Measurements from ENCODE around the gene PIK3C2A. TPM values are rescaled to one million over a fixed set of nuclear protein-coding genes. Genes with fewer than 3 reads are reported as not detected.
A peak's percentile ranks its signal among the peaks of the same experiment; 100 is the strongest.

PIK3C2A gene
- total and polyA plus RNA-seq, 8 donors: 6.6 to 114 (median 35.9) TPM

GRCh38 chr11:17197431-17197898, 10.3 kb downstream of the PIK3C2A start:
- Histone ChIP-seq H3K4me3 (no peak overlapping the region), H3K27ac (peak overlapping the region in 1 of 5 donors; percentile 31), H3K36me3 (peaks cover 6 to 24% (median 22%) of the 10 kb centered on the region in 4 donors), H3K27me3 (no peaks in the 10 kb centered on the region), H3K4me1 (peaks cover 0 to 48% (median 20%) of the 10 kb centered on the region in 4 donors), H3K9me3 (no peaks in the 10 kb centered on the region)
- peak in 1 of 2 donors; percentile 26 for DNase-seq
- TF ChIP-seq POLR2A (IDR thresholded peaks at IDR 0.05): no peak
- no peak for TF ChIP-seq EP300 (IDR thresholded peaks at IDR 0.05)
- intact Hi-C loops (cut with DNase I; ENCODE audit: low total_unique reads): no loop called here

GRCh38 chr11:17188675-17189074, 19.1 kb downstream of the PIK3C2A start:
- no peak for DNase-seq
- 70 to 89% (median 73%) methylated on average over 2 of the region's 2 CpGs for WGBS, 5 donors
- Histone ChIP-seq H3K27me3 (no peaks in the 10 kb centered on the region), H3K36me3 (peaks cover 0 to 35% (median 30%) of the 10 kb centered on the region in 4 donors), H3K27ac (no peak overlapping the region), H3K9me3 (no peaks in the 10 kb centered on the region), H3K4me3 (no peak overlapping the region), H3K4me1 (peaks cover 0 to 20% (median 2%) of the 10 kb centered on the region in 4 donors)
- intact Hi-C loops (cut with DNase I; ENCODE audit: low total_unique reads): no loop called here
- TF ChIP-seq POLR2A (IDR thresholded peaks at IDR 0.05) (no peak), POLR2AphosphoS5 (IDR thresholded peaks at IDR 0.05) (no peak)

DNA sequence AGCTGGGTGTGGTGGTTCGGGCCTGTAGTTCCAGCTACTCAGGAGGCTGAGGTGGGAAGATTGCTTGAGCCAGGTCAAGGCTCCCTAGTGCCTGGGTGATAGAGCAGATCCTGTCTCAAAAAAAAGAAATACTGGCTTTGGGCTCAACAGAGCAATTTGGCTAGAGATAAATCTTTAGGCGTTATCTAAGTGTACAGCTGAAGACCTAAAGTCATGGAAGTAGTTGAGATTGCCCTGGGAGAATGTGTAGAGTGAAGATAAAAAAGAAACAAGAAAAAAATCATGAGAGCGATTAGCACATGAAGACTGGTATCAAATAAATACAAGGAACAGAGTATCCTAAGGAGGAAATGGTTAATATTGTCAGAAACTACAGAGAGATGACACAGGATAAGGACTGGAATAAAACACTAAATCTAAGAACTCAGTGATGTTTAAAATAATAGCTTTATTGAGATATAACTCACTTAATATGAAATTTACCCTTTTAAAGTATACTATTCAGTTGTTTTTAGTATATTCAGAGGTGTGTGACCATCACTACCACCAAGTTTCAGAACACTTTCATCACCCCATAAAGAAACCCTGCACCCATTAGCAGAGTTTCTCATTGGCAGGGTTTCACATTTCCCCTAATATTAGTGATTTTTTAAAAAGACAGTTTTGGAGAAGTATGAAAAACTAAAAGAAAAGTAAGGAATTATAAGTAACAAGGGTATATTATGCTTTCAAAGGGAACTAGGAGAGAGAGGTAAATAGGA, 20.7 kb downstream of the PIK3C2A start:
- WGBS, 5 donors: 88 to 93% (median 91%) methylated on average over 3 of the region's 3 CpGs
- no peaks in the 10 kb centered on the region for H3K9me3 ChIP-seq
- H3K4me3 ChIP-seq: no peak overlapping the region
- H3K27ac ChIP-seq: no peak overlapping the region
- no peak for DNase-seq
- TF ChIP-seq POLR2A (IDR thresholded peaks at IDR 0.05): no peak
- TF ChIP-seq EP300 (IDR thresholded peaks at IDR 0.05): no peak
- no peak for TF ChIP-seq POLR2AphosphoS5 (IDR thresholded peaks at IDR 0.05)
- TF ChIP-seq, protein P1, sequence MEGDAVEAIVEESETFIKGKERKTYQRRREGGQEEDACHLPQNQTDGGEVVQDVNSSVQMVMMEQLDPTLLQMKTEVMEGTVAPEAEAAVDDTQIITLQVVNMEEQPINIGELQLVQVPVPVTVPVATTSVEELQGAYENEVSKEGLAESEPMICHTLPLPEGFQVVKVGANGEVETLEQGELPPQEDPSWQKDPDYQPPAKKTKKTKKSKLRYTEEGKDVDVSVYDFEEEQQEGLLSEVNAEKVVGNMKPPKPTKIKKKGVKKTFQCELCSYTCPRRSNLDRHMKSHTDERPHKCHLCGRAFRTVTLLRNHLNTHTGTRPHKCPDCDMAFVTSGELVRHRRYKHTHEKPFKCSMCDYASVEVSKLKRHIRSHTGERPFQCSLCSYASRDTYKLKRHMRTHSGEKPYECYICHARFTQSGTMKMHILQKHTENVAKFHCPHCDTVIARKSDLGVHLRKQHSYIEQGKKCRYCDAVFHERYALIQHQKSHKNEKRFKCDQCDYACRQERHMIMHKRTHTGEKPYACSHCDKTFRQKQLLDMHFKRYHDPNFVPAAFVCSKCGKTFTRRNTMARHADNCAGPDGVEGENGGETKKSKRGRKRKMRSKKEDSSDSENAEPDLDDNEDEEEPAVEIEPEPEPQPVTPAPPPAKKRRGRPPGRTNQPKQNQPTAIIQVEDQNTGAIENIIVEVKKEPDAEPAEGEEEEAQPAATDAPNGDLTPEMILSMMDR (IDR thresholded peaks at IDR 0.05): no peak
- H3K4me1 ChIP-seq: peaks cover 0 to 20% (median 2%) of the 10 kb centered on the region in 4 donors
- intact Hi-C loops (cut with DNase I; ENCODE audit: low total_unique reads): no loop called here
- H3K27me3 ChIP-seq: no peaks in the 10 kb centered on the region
- peaks cover 5 to 33% (median 30%) of the 10 kb centered on the region in 4 donors for H3K36me3 ChIP-seq

DNA sequence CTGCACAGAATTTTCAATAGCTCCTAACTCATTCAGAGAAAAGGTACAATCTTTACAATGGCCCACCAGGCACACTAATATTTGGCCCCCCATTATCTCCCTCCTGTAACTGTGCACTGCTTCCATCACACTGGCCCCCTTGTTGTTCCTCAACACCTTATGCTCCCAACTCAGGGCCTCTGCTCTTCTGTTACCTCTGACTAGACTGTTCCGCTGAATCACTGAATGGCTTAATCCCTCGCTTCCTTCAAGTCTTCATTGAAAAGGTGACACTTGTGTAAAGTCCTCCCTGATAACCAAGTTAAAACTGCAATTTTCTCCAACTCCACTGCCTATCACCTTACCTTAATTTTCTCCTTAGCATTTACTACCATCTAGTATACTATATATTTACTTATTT, 21.8 kb downstream of the PIK3C2A start:
- 94 to 100% (median 98%) methylated on average over 2 of the region's 2 CpGs for WGBS, 5 donors
- TF ChIP-seq POLR2AphosphoS5 (IDR thresholded peaks at IDR 0.05): no peak
- no peak for TF ChIP-seq EP300 (IDR thresholded peaks at IDR 0.05)
- TF ChIP-seq POLR2A (IDR thresholded peaks at IDR 0.05): no peak
- TF ChIP-seq, protein P1 (IDR thresholded peaks at IDR 0.05): no peak

GRCh38 chr11:17184882-17185587, 22.8 kb downstream of the PIK3C2A start:
- peaks cover 5 to 22% (median 18%) of the 10 kb centered on the region in 4 donors for H3K36me3 ChIP-seq
- WGBS, 5 donors: 34 to 82% (median 54%) methylated on average over 2 of the region's 2 CpGs

More for the DNA sequence above, 21.8 kb downstream of the PIK3C2A start:
- no peak for DNase-seq
- Histone ChIP-seq H3K4me3 (no peak overlapping the region), H3K27me3 (no peaks in the 10 kb centered on the region), H3K36me3 (peaks cover 5 to 24% (median 21%) of the 10 kb centered on the region in 4 donors), H3K9me3 (no peaks in the 10 kb centered on the region), H3K4me1 (peaks cover 0 to 20% (median 2%) of the 10 kb centered on the region in 4 donors), H3K27ac (no peak overlapping the region)
- intact Hi-C loops (cut with DNase I; ENCODE audit: low total_unique reads): no loop called here

More at GRCh38 chr11:17184882-17185587, 22.8 kb downstream of the PIK3C2A start:
- no peaks in the 10 kb centered on the region for H3K9me3 ChIP-seq
- DNase-seq: no peak
- H3K4me3 ChIP-seq: no peak overlapping the region
- peaks cover 0 to 20% (median 2%) of the 10 kb centered on the region in 4 donors for H3K4me1 ChIP-seq
- H3K27me3 ChIP-seq: no peaks in the 10 kb centered on the region
- TF ChIP-seq POLR2A (IDR thresholded peaks at IDR 0.05) (no peak), EP300 (IDR thresholded peaks at IDR 0.05) (no peak), POLR2AphosphoS5 (IDR thresholded peaks at IDR 0.05) (no peak)
- TF ChIP-seq, protein P1 (IDR thresholded peaks at IDR 0.05): no peak
- intact Hi-C loops (cut with DNase I; ENCODE audit: low total_unique reads): no loop called here
- H3K27ac ChIP-seq: no peak overlapping the region
